GM23338 (cell line): ENCODE results near the gene CDON. TPM values are rescaled to one million over a fixed set of nuclear protein-coding genes. Genes with fewer than 3 reads are reported as not detected.
A peak's percentile ranks its signal among the peaks of the same experiment; 100 is the strongest.

Experiments
- ATAC-seq: fragments of 200-7000 bp; cut with Tn5 transposase; 3 replicates; pipeline ENCODE4 v1.9.1; 2020
- DNase-seq: peaks from one replicate; pipeline ENCODE4 v3.0.0-alpha.2; 2015; ENCODE audit warnings: low spot score
- H2AFZ ChIP-seq: fragments of 200-600 bp; sonication (generic); 2 replicates; pipeline ENCODE4 v1.8.0; 2016; ENCODE audit warnings: antibody characterized with exemption, mild to moderate bottlenecking, moderate library complexity
- H3F3A ChIP-seq: fragments of 200-600 bp; sonication (generic); replicated peaks from 2 replicates; pipeline ENCODE4 v1.8.0; 2017; ENCODE audit warnings: antibody characterized with exemption, mixed run types, low read depth
- H3K27ac ChIP-seq: fragments of 200-600 bp; sonication (generic); 2 replicates; pipeline ENCODE4 v1.6.1; 2016; ENCODE audit warnings: low read depth
- H3K27me3 ChIP-seq: fragments of 200-600 bp; sonication (generic); 2 replicates; pipeline ENCODE4 v1.8.0; 2016; ENCODE audit warnings: mild to moderate bottlenecking, mixed run types, moderate library complexity; ENCODE audit not compliant: insufficient read depth
- H3K36me3 ChIP-seq: fragments of 200-600 bp; sonication (generic); 2 replicates; pipeline ENCODE4 v1.8.0; 2016; ENCODE audit warnings: mild to moderate bottlenecking; ENCODE audit not compliant: insufficient read depth
- H3K4me1 ChIP-seq: fragments of 200-600 bp; sonication (generic); 2 replicates; pipeline ENCODE4 v1.8.0; 2016; ENCODE audit warnings: mild to moderate bottlenecking, moderate library complexity; ENCODE audit not compliant: insufficient read depth
- H3K4me2 ChIP-seq: fragments of 200-600 bp; sonication (generic); 2 replicates; pipeline ENCODE4 v1.7.1; 2017; ENCODE audit warnings: mixed run types
- H3K4me3 ChIP-seq: fragments of 200-600 bp; sonication (generic); 2 replicates; pipeline ENCODE4 v1.6.1; 2016; ENCODE audit warnings: mixed run types
- H3K79me2 ChIP-seq: fragments of 200-600 bp; sonication (generic); replicated peaks from 2 replicates; pipeline ENCODE4 v1.8.0; 2017; ENCODE audit warnings: mild to moderate bottlenecking; ENCODE audit not compliant: insufficient read depth
- H3K9me2 ChIP-seq: fragments of 200-600 bp; sonication (generic); 2 replicates; pipeline ENCODE4 v1.8.0; 2017; ENCODE audit not compliant: insufficient read depth
- H4K20me1 ChIP-seq: fragments of 200-600 bp; sonication (generic); replicated peaks from 2 replicates; pipeline ENCODE4 v1.8.0; 2017; ENCODE audit warnings: mild to moderate bottlenecking; ENCODE audit not compliant: insufficient read depth
- H3K27ac Mint-ChIP-seq: 2 replicates; pipeline ENCODE4 v1.8.0; 2020; ENCODE audit warnings: inconsistent platforms, mild to moderate bottlenecking, moderate library complexity, mixed read lengths
- H3K27me3 Mint-ChIP-seq: 3 replicates; pipeline ENCODE4 v1.8.0; 2022; ENCODE audit warnings: low read depth, mild to moderate bottlenecking, moderate library complexity, mixed read lengths, inconsistent platforms; ENCODE audit not compliant: insufficient read depth, poor library complexity
- H3K36me3 Mint-ChIP-seq: 3 replicates; pipeline ENCODE4 v1.8.0; 2021; ENCODE audit warnings: low read depth, mild to moderate bottlenecking, inconsistent platforms, moderate library complexity, mixed read lengths
- H3K4me1 Mint-ChIP-seq: 3 replicates; pipeline ENCODE4 v1.8.0; 2020; ENCODE audit warnings: mild to moderate bottlenecking, inconsistent platforms, mixed read lengths
- H3K4me3 Mint-ChIP-seq: 3 replicates; pipeline ENCODE4 v1.8.0; 2021; ENCODE audit warnings: moderate library complexity, mild to moderate bottlenecking, inconsistent platforms, mixed read lengths
- H3K9me3 Mint-ChIP-seq: 3 replicates; pipeline ENCODE4 v1.8.0; 2020; ENCODE audit warnings: moderate library complexity, mild to moderate bottlenecking, inconsistent platforms, mixed read lengths
- CREB1 ChIP-seq: fragments of 250-450 bp; sonication (Bioruptor Pico); IDR thresholded peaks from 2 replicates; pipeline ENCODE4 v1.5.0; 2020; ENCODE audit warnings: low read depth, mild to moderate bottlenecking, moderate library complexity
- ETS1 ChIP-seq: IDR thresholded peaks from 2 replicates; pipeline ENCODE4 v1.6.1; 2016; ENCODE audit warnings: antibody characterized with exemption
- EZH2 ChIP-seq: fragments of 200-600 bp; sonication (generic); IDR thresholded peaks from one replicate; pipeline ENCODE4 v1.8.0; 2017; ENCODE audit warnings: antibody characterized with exemption, mild to moderate bottlenecking, low read depth; ENCODE audit not compliant: unreplicated experiment
- EZH2phosphoT487 ChIP-seq: fragments of 200-600 bp; sonication (generic); IDR thresholded peaks from one replicate; pipeline ENCODE4 v1.8.1; 2018; ENCODE audit warnings: antibody characterized with exemption; ENCODE audit not compliant: unreplicated experiment
- JUNB ChIP-seq: IDR thresholded peaks from one replicate; pipeline ENCODE4 v1.6.1; 2016; ENCODE audit warnings: antibody characterized with exemption; ENCODE audit not compliant: unreplicated experiment
- POLR2AphosphoS5 ChIP-seq: IDR thresholded peaks from 2 replicates; pipeline ENCODE4 v1.6.1; 2016; ENCODE audit warnings: antibody characterized with exemption, low read depth
- REST ChIP-seq: IDR thresholded peaks from one replicate; pipeline ENCODE4 v1.6.1; 2018; ENCODE audit warnings: antibody characterized with exemption; ENCODE audit not compliant: unreplicated experiment
- STAT1 ChIP-seq: IDR thresholded peaks from one replicate; pipeline ENCODE4 v1.6.1; 2016; ENCODE audit warnings: antibody characterized with exemption; ENCODE audit not compliant: unreplicated experiment
- ZNF114 ChIP-seq: fragments of 250-450 bp; sonication (Bioruptor Pico); IDR thresholded peaks from 2 replicates; pipeline ENCODE4 v1.5.0; 2020; ENCODE audit warnings: mild to moderate bottlenecking, moderate library complexity
- ZNF331 ChIP-seq: fragments of 250-450 bp; sonication (Bioruptor Pico); IDR thresholded peaks from 2 replicates; pipeline ENCODE4 v1.5.0; 2020; ENCODE audit warnings: low read depth, mild to moderate bottlenecking, moderate library complexity
- polyA plus RNA-seq: library from polyadenylated mRNA; unstranded; fragments of >200 nt; fragmentation: Nextera tagmentation; extraction: Ambion mirVana; gene quantifications from 2 replicates; pipeline ENCODE4 v1.2.1, GENCODE V29; 2016
- total RNA-seq: library from RNA; depleted of rRNA; stranded (reverse); fragments of >200 nt; shearing (Covaris generic); gene quantifications from 2 replicates; pipeline ENCODE4 v1.2.3, GENCODE V29; 2014
- TF ChIP-seq, protein P1 (sequence below): fragments of 250-450 bp; sonication (Bioruptor Pico); IDR thresholded peaks from 2 replicates; pipeline ENCODE4 v1.5.0; 2020; ENCODE audit warnings: mild to moderate bottlenecking, moderate library complexity

Gene CDON
- total and polyA plus RNA-seq, 2 experiments from 2014 or later: 4.1 to 35.5 TPM

DNA sequence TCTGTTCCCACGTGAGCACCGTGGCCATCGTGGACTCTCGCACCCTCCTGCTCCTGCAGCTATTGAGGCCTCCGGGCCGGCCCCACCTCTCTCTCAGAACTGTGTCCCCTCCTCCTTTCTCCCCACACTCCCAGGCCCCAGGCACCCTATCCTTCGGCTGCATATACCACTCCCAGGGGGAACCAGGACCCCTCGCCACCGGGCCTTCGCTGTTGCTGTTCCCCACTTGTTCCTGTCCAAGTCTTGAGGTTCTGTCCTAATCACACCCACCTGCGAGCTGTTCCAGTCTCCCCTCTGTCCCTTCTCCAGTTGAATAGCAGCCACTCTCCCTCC lies 43.0 kb upstream of the CDON start:
- Mint-ChIP-seq H3K27ac (no peak overlapping the region), H3K36me3 (no peaks in the 10 kb centered on the region), H3K4me3 (no peak overlapping the region; the same call in 2 of the 3 replicates), H3K4me1 (peaks cover 54% of the 10 kb centered on the region), H3K27me3 (peaks cover 18% of the 10 kb centered on the region), H3K9me3 (no peaks in the 10 kb centered on the region; the same call in 2 of the 3 replicates)
- no peaks in the 10 kb centered on the region for H3K27me3 ChIP-seq
- no peak for DNase-seq
- H3K79me2 ChIP-seq: no peaks in the 10 kb centered on the region
- H3F3A ChIP-seq: no peaks in the 10 kb centered on the region; the same call in 1 of the 2 replicates
- H3K4me2 ChIP-seq: no peak overlapping the region
- H2AFZ ChIP-seq: peak overlapping the region; percentile 52; the same call in 1 of the 2 replicates
- H3K4me1 ChIP-seq: peaks cover 30% of the 10 kb centered on the region
- no peaks in the 10 kb centered on the region for H3K9me2 ChIP-seq
- no peak for ATAC-seq
- H4K20me1 ChIP-seq: no peaks in the 10 kb centered on the region
- no peak overlapping the region for H3K27ac ChIP-seq
- H3K4me3 ChIP-seq: no peak overlapping the region
- TF ChIP-seq, protein P1, sequence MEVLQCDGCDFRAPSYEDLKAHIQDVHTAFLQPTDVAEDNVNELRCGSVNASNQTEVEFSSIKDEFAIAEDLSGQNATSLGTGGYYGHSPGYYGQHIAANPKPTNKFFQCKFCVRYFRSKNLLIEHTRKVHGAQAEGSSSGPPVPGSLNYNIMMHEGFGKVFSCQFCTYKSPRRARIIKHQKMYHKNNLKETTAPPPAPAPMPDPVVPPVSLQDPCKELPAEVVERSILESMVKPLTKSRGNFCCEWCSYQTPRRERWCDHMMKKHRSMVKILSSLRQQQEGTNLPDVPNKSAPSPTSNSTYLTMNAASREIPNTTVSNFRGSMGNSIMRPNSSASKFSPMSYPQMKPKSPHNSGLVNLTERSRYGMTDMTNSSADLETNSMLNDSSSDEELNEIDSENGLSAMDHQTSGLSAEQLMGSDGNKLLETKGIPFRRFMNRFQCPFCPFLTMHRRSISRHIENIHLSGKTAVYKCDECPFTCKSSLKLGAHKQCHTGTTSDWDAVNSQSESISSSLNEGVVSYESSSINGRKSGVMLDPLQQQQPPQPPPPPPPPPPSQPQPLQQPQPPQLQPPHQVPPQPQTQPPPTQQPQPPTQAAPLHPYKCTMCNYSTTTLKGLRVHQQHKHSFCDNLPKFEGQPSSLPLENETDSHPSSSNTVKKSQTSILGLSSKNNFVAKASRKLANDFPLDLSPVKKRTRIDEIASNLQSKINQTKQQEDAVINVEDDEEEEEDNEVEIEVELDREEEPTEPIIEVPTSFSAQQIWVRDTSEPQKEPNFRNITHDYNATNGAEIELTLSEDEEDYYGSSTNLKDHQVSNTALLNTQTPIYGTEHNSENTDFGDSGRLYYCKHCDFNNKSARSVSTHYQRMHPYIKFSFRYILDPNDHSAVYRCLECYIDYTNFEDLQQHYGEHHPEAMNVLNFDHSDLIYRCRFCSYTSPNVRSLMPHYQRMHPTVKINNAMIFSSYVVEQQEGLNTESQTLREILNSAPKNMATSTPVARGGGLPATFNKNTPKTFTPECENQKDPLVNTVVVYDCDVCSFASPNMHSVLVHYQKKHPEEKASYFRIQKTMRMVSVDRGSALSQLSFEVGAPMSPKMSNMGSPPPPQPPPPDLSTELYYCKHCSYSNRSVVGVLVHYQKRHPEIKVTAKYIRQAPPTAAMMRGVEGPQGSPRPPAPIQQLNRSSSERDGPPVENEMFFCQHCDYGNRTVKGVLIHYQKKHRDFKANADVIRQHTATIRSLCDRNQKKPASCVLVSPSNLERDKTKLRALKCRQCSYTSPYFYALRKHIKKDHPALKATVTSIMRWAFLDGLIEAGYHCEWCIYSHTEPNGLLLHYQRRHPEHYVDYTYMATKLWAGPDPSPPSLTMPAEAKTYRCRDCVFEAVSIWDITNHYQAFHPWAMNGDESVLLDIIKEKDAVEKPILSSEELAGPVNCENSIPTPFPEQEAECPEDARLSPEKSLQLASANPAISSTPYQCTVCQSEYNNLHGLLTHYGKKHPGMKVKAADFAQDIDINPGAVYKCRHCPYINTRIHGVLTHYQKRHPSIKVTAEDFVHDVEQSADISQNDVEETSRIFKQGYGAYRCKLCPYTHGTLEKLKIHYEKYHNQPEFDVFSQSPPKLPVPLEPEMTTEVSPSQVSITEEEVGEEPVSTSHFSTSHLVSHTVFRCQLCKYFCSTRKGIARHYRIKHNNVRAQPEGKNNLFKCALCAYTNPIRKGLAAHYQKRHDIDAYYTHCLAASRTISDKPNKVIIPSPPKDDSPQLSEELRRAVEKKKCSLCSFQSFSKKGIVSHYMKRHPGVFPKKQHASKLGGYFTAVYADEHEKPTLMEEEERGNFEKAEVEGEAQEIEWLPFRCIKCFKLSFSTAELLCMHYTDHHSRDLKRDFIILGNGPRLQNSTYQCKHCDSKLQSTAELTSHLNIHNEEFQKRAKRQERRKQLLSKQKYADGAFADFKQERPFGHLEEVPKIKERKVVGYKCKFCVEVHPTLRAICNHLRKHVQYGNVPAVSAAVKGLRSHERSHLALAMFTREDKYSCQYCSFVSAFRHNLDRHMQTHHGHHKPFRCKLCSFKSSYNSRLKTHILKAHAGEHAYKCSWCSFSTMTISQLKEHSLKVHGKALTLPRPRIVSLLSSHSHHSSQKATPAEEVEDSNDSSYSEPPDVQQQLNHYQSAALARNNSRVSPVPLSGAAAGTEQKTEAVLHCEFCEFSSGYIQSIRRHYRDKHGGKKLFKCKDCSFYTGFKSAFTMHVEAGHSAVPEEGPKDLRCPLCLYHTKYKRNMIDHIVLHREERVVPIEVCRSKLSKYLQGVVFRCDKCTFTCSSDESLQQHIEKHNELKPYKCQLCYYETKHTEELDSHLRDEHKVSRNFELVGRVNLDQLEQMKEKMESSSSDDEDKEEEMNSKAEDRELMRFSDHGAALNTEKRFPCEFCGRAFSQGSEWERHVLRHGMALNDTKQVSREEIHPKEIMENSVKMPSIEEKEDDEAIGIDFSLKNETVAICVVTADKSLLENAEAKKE (CRISPR knock-in tag): no peak
- TF ChIP-seq STAT1 (no peak), EZH2phosphoT487 (no peak), CREB1 (CRISPR knock-in tag) (no peak)
- no peaks in the 10 kb centered on the region for H3K36me3 ChIP-seq

DNA sequence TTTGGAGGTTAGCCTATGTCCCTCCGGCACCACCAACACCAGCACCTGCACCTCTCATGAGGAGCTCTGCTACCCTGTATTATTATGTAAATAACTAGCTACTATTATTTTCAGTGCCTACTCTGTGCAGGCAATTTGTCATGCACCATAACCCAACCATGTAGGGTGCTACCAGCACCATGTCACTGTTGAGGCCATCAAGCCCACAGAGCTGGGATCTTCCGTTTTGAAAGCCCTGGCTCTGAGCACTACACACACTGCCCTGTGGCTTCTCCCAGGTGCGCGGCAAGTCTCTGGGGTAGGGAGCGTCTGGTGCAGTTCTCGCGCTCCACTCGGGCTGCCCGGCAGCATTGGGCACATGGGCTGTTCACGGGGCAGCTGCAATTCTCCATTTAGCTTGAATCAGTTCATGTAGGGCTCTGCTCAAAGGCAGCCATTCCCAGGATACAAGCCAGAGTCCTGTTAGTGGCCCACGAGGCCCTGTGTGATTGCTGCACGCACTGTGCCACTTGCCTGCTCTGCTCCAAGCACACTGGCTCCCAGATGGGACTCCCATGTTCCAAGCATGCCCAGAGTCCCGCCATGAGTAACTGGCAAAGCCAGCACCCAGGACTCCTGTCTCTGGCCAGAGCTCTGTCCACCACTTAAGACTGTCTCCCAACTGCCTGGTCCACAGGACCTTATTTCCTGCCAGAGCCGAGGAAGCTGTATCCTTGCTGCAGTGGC lies 42.5 kb upstream of the CDON start:
- no peak for DNase-seq
- Histone ChIP-seq H2AFZ (peak overlapping the region; percentile 18; the same call in 1 of the 2 replicates), H3K36me3 (no peaks in the 10 kb centered on the region), H4K20me1 (no peaks in the 10 kb centered on the region), H3K27me3 (no peaks in the 10 kb centered on the region), H3K79me2 (no peaks in the 10 kb centered on the region), H3K9me2 (no peaks in the 10 kb centered on the region), H3K4me3 (peak overlapping the region; percentile 36; the same call in 1 of the 2 replicates), H3F3A (no peaks in the 10 kb centered on the region; the same call in 1 of the 2 replicates), H3K4me2 (peak overlapping the region; percentile 72), H3K27ac (no peak overlapping the region), H3K4me1 (peaks cover 35% of the 10 kb centered on the region)
- H3K9me3 Mint-ChIP-seq: no peaks in the 10 kb centered on the region; the same call in 2 of the 3 replicates
- H3K27ac Mint-ChIP-seq: peak overlapping the region; percentile 22; the same call in 1 of the 2 replicates
- no peaks in the 10 kb centered on the region for H3K36me3 Mint-ChIP-seq
- peaks cover 18% of the 10 kb centered on the region for H3K27me3 Mint-ChIP-seq
- H3K4me1 Mint-ChIP-seq: peaks cover 59% of the 10 kb centered on the region
- H3K4me3 Mint-ChIP-seq: peak overlapping the region; percentile 41; the same call in 1 of the 3 replicates
- ATAC-seq: peak; percentile 24
- TF ChIP-seq ZNF114 (no peak), EZH2 (no peak), ETS1 (no peak), JUNB (no peak), STAT1 (no peak), ZNF331 (no peak), REST (no peak), POLR2AphosphoS5 (no peak)
